Calu3 (cell line): Measurements from ENCODE around the gene SAG. TPM values are rescaled to one million over a fixed set of nuclear protein-coding genes. Genes with fewer than 3 reads are reported as not detected.
A peak's percentile ranks its signal among the peaks of the same experiment; 100 is the strongest.

ENCODE experiments used
- BruUV-seq: library from RNA; stranded (reverse); fragments of 400-500 nt; replicated peaks from 2 replicates; lab custom pipeline; 2021; lab: Mats Ljungman, UMichigan
- CTCF ChIA-PET: fragments of 300-600 bp; sonication (Branson Sonifier 250); formaldehyde crosslinking; loops from one replicate; lab custom pipeline; 2022; ENCODE audit warnings: antibody characterized with exemption; lab: Charles Lee
- DNase-seq: peaks from one replicate; pipeline ENCODE4 v3.0.0; 2022
- H3K27ac Mint-ChIP-seq: one replicate; pipeline ENCODE4 v1.8.0; 2022; ENCODE audit warnings: mixed read lengths; ENCODE audit not compliant: unreplicated experiment
- H3K27me3 Mint-ChIP-seq: one replicate; pipeline ENCODE4 v1.8.0; 2022; ENCODE audit warnings: mixed read lengths; ENCODE audit not compliant: unreplicated experiment
- H3K36me3 Mint-ChIP-seq: one replicate; pipeline ENCODE4 v1.8.0; 2022; ENCODE audit warnings: mild to moderate bottlenecking, moderate library complexity, mixed read lengths; ENCODE audit not compliant: insufficient read depth, unreplicated experiment
- H3K4me1 Mint-ChIP-seq: one replicate; pipeline ENCODE4 v1.8.0; 2022; ENCODE audit warnings: mild to moderate bottlenecking, low read depth, mixed read lengths; ENCODE audit not compliant: unreplicated experiment
- H3K4me3 Mint-ChIP-seq: one replicate; pipeline ENCODE4 v1.8.0; 2022; ENCODE audit warnings: mild to moderate bottlenecking, low read depth, moderate library complexity, mixed read lengths; ENCODE audit not compliant: unreplicated experiment
- H3K9me3 Mint-ChIP-seq: one replicate; pipeline ENCODE4 v1.8.0; 2022; ENCODE audit warnings: low read depth, mixed read lengths; ENCODE audit not compliant: unreplicated experiment
- CTCF ChIP-seq: fragments of 200-600 bp; IDR thresholded peaks from one replicate; pipeline ENCODE4 v1.8.0; 2022; ENCODE audit warnings: antibody characterized with exemption; ENCODE audit not compliant: unreplicated experiment
- intact Hi-C: fragments of 100-400 bp; cut with micrococcal nuclease; formaldehyde crosslinking; loops from one replicate; pipeline ENCODE4 v1.10.0; 2022; ENCODE audit not compliant: unreplicated experiment
- total RNA-seq: library from RNA; stranded (reverse); gene quantifications from 2 replicates; pipeline ENCODE4 v1.2.3, GENCODE V29; 2022

Gene SAG
- total RNA-seq, 1 experiment from 2014 or later, result not detected

GRCh38 chr2:233353101-233353768, 45.6 kb downstream of the SAG start:
- Mint-ChIP-seq H3K36me3 (peaks cover 34% of the 10 kb centered on the region), H3K4me1 (peaks cover 73% of the 10 kb centered on the region), H3K27ac (peak overlapping the region; percentile 9), H3K27me3 (peaks cover 6% of the 10 kb centered on the region), H3K4me3 (peak overlapping the region; percentile 48), H3K9me3 (no peaks in the 10 kb centered on the region)
- no peak for TF ChIP-seq CTCF
- no peak for DNase-seq
- CTCF ChIA-PET, result no interaction called here
- BruUV-seq, result no TSS peak
- intact Hi-C loops, result no loop called here

- intact Hi-C loops, result no loop called here
- no peaks in the 10 kb centered on the region for H3K27me3 Mint-ChIP-seq
Measured at GRCh38 chr2:233353769-233354499, 46.3 kb downstream of the SAG start, which contains the start of gene DGKD. Gene DGKD (plus strand): TSS chr2:233354494. CDS start chr2:233354519, 25 bp downstream.

GRCh38 chr2:233354500-233354924, 46.9 kb downstream of the SAG start:
- Mint-ChIP-seq H3K4me1 (peaks cover 61% of the 10 kb centered on the region), H3K27ac (no peak overlapping the region), H3K9me3 (no peaks in the 10 kb centered on the region), H3K36me3 (peaks cover 34% of the 10 kb centered on the region), H3K27me3 (no peaks in the 10 kb centered on the region), H3K4me3 (peak overlapping the region; percentile 77)
- CTCF ChIA-PET, result no interaction called here
- intact Hi-C loops, result no loop called here
- no peak for DNase-seq
- TF ChIP-seq CTCF, result no peak
- BruUV-seq, result no TSS peak

More at GRCh38 chr2:233353769-233354499, 46.3 kb downstream of the SAG start, which contains the start of gene DGKD:
- CTCF ChIA-PET, result no interaction called here
- H3K4me1 Mint-ChIP-seq, result peaks cover 66% of the 10 kb centered on the region
- DNase-seq, result peak; percentile 61
- peaks cover 34% of the 10 kb centered on the region for H3K36me3 Mint-ChIP-seq
- H3K4me3 Mint-ChIP-seq, result peak within 1 kb of the TSS; percentile 77
- BruUV-seq, result no TSS peak
- peak; percentile 28 for TF ChIP-seq CTCF
- no peaks in the 10 kb centered on the region for H3K9me3 Mint-ChIP-seq
- H3K27ac Mint-ChIP-seq, result peak within 1 kb of the TSS; percentile 69

- H3K27me3 Mint-ChIP-seq, result no peaks in the 10 kb centered on the region
- CTCF ChIA-PET, result interaction anchor here (0.5 kb wide), 1 partner anchor 19 kb away, joined by 3 read pairs; no protein-coding TSS in a partner anchor
- H3K9me3 Mint-ChIP-seq, result no peaks in the 10 kb centered on the region
- no peak for TF ChIP-seq CTCF
- intact Hi-C loops, result no loop called here
- peaks cover 56% of the 10 kb centered on the region for H3K4me1 Mint-ChIP-seq
- H3K4me3 Mint-ChIP-seq, result peak overlapping the region; percentile 77
- peak overlapping the region; percentile 69 for H3K27ac Mint-ChIP-seq
- no TSS peak for BruUV-seq
- peaks cover 34% of the 10 kb centered on the region for H3K36me3 Mint-ChIP-seq
- DNase-seq, result peak; percentile 39
Measured at GRCh38 chr2:233354971-233355574, 47.5 kb downstream of the SAG start.
